Activated CD8-positive, alpha-beta T cell treated with anti-CD3 and anti-CD28 coated beads, Interleukin-2, amount 10 ng/mL, durations not matched to agents 7 days and 5 days (primary cell): Measurements from ENCODE around the gene SLC2A13. TPM values are rescaled to one million over a fixed set of nuclear protein-coding genes. Genes with fewer than 3 reads are reported as not detected.
"Not testable (repeated sequence)": the region's sequence is repeated elsewhere in the genome, so short reads cannot be mapped to it uniquely, and the experiment has no call there.

Experiments
- ATAC-seq: fragments of 150-1000 bp; cut with Tn5 transposase; one replicate; pipeline ENCODE4 v1.10.0; 2021; ENCODE audit warnings: moderate library complexity
- CTCF ChIA-PET: fragments of 350-600 bp; sonication (Branson Sonifier 250); formaldehyde crosslinking; loops from one replicate; lab custom pipeline; 2021; ENCODE audit warnings: antibody characterized with exemption; lab: Charles Lee
- POLR2A ChIA-PET: fragments of 350-600 bp; sonication (Branson Sonifier 250); formaldehyde crosslinking; loops from one replicate; lab custom pipeline; 2021; ENCODE audit warnings: antibody characterized with exemption; lab: Charles Lee
- DNase-seq: peaks from one replicate; pipeline ENCODE4 v3.0.0-alpha.2; 2020
- H3K27ac Mint-ChIP-seq: one replicate; pipeline ENCODE4 v1.8.0; 2021; ENCODE audit warnings: mild to moderate bottlenecking, mixed read lengths
- H3K27me3 Mint-ChIP-seq: one replicate; pipeline ENCODE4 v1.8.0; 2021; ENCODE audit warnings: low read depth, mixed read lengths
- H3K36me3 Mint-ChIP-seq: one replicate; pipeline ENCODE4 v1.8.0; 2021; ENCODE audit warnings: low read depth, mixed read lengths
- H3K4me1 Mint-ChIP-seq: one replicate; pipeline ENCODE4 v1.8.0; 2021; ENCODE audit warnings: low read depth, mixed read lengths
- H3K4me3 Mint-ChIP-seq: one replicate; pipeline ENCODE4 v1.8.0; 2021; ENCODE audit warnings: mild to moderate bottlenecking, mixed read lengths
- H3K9me3 Mint-ChIP-seq: one replicate; pipeline ENCODE4 v1.8.0; 2022; ENCODE audit warnings: mixed read lengths; ENCODE audit not compliant: insufficient read depth
- total RNA-seq, 2 experiments: library from RNA; stranded (reverse); gene quantifications; one replicate each; pipeline ENCODE4 v1.2.3, GENCODE V29; 2021

Gene SLC2A13
- total RNA-seq, 2 experiments from 2014 or later: 5.2 to 5.4 TPM

DNA sequence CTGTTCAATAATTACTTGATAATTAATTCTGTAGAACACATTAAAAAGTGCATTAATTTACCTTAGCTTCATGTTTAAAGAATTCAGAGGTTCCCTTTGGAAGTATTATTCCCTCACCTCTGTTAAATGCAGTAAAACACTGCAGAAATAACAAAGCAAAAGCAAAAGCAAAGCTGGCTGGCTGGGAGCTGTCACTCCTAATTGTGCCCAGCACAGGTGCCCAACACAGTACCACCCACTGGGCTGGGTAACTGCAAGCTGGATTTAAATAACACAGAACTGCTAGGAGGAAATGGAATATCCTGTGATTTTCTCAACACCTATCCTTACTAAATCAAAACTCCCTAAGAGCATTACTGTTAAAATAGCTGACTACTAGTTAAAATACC, 72.6 kb downstream of the SLC2A13 start:
- Mint-ChIP-seq H3K4me1 (no peaks in the 10 kb centered on the region), H3K27ac (no peak overlapping the region), H3K36me3 (no peaks in the 10 kb centered on the region), H3K4me3 (no peak overlapping the region), H3K27me3 (no peaks in the 10 kb centered on the region), H3K9me3 (no peaks in the 10 kb centered on the region)
- CTCF ChIA-PET: interaction anchor here (0.6 to 1.4 kb wide), 6 partner anchors 9 to 784 kb away, joined by 3 to 4 read pairs (median 3); no protein-coding TSS in a partner anchor
- no peak for DNase-seq
- no peak for ATAC-seq
- POLR2A ChIA-PET: no interaction called here

DNA sequence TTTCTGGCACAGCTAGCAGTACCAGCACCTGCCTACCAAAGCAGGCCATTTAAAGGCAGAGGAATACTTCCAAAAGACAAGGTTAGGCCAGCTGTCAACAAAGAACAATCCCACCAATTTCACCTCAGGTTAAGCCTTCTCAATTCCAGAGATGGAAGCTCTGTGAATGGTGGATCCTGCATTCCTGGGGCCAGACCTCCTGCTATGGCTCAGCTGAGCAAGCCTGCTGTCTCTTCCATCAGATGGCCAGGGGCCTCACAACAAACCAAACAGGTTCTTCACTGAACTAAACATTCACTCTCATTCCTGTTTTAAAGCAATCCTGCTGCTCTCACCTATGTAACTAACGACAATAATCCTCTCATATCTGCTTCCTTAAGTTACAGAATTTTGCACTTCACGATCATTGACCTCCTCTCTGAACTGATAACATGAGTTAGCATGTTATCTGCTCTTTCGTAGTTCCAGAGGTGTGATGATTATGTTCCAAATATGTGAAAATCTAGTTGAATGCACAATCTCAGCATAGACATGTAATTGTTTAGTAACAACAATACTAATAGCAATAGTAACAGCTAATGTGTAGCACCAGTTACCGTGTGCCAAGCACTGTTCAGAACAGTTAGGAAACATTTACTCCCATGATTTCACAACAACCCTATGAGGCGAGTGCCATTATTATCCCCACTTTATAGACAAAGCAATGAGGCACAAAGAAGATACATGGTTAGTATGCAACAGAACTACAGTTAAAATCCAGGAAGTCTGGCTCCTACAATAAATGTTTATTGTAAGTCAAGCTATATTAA, 73.2 kb downstream of the SLC2A13 start:
- no peaks in the 10 kb centered on the region for H3K4me1 Mint-ChIP-seq
- H3K4me3 Mint-ChIP-seq: no peak overlapping the region
- ChIA-PET CTCF (interaction anchor here (0.6 to 1.4 kb wide), 4 partner anchors 9 to 785 kb away, joined by 3 to 4 read pairs (median 3); no protein-coding TSS in a partner anchor), POLR2A (no interaction called here)
- no peaks in the 10 kb centered on the region for H3K27me3 Mint-ChIP-seq
- no peaks in the 10 kb centered on the region for H3K9me3 Mint-ChIP-seq
- DNase-seq: no peak
- H3K27ac Mint-ChIP-seq: no peak overlapping the region
- no peaks in the 10 kb centered on the region for H3K36me3 Mint-ChIP-seq
- no peak for ATAC-seq

DNA sequence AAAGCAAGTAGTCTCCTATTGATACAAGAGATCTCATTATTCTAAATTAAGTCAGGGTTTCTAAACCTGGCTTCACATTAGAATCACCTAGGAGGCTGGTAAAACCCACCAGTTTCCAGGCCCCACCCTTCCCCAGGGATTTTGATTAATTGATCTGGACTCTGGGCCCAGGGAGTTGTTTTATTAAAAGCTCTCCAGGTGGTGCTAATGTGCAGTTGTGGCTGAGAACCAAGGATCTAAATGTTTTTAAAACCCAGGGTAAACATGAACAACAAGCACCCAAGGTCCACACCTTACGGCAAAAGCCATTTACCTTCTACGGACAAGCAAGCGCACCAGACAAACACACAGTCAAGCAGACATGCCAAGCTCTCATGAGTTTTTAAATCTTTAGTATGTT, 73.9 kb downstream of the SLC2A13 start:
- ChIA-PET CTCF (no interaction called here), POLR2A (no interaction called here)
- Mint-ChIP-seq H3K9me3 (no peaks in the 10 kb centered on the region), H3K36me3 (peaks cover 3% of the 10 kb centered on the region), H3K4me3 (no peak overlapping the region), H3K4me1 (no peaks in the 10 kb centered on the region), H3K27me3 (no peaks in the 10 kb centered on the region), H3K27ac (no peak overlapping the region)
- DNase-seq (no peak), ATAC-seq (no peak)

DNA sequence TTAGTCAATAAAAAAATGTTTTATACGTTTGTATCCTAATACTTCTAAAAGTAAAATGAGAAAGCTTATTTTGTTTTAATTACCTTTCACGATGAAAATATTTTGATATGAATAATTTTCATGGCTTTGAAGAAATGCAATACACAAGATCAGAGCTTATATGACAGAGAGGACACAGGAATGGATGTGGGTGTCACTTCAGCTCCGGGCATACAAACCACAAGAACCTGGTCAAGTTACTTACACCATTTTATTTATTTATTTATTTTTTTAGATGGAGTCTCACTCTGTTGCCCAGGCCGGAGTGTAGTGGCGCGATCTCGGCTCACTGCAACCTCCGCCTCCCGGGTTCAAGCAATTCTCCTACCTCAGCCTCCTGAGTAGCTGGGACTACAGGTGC, 74.9 kb downstream of the SLC2A13 start:
- H3K4me3 Mint-ChIP-seq, H3K27me3 Mint-ChIP-seq, ATAC-seq, H3K9me3 Mint-ChIP-seq, H3K36me3 Mint-ChIP-seq, H3K4me1 Mint-ChIP-seq, POLR2A ChIA-PET, DNase-seq, H3K27ac Mint-ChIP-seq: not testable (repeated sequence)
- CTCF ChIA-PET: interaction anchor here (1.0 kb wide), 1 partner anchor 40 kb away, joined by 4 read pairs; no protein-coding TSS in a partner anchor

DNA sequence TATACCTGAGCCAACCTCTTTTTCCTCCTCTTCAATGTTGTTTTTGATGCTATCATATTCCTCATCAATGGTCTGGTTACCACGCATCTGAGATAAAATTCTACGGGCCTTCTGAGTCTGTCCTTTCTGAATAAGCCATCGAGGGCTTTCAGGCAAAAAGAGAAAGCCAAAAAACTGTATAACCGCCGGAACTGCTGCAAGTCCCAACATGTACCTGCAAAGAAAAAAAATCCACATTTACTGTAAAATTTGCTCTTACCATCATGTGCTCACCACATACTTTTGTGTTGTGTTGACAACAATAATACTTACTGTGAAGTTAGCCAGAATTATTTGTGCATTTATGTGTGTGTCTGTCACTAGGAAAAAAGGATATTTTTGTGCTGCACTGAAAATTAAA, 77.6 kb downstream of the SLC2A13 start:
- H3K4me1 Mint-ChIP-seq: peaks cover 3% of the 10 kb centered on the region
- ChIA-PET POLR2A (no interaction called here), CTCF (interaction anchor here (3.1 kb wide), 1 partner anchor 17 kb away, joined by 12 read pairs; no protein-coding TSS in a partner anchor)
- peaks cover 3% of the 10 kb centered on the region for H3K36me3 Mint-ChIP-seq
- ATAC-seq (no peak), DNase-seq (no peak)
- H3K9me3 Mint-ChIP-seq: no peaks in the 10 kb centered on the region
- no peaks in the 10 kb centered on the region for H3K27me3 Mint-ChIP-seq
- no peak overlapping the region for H3K4me3 Mint-ChIP-seq
- H3K27ac Mint-ChIP-seq: no peak overlapping the region

DNA sequence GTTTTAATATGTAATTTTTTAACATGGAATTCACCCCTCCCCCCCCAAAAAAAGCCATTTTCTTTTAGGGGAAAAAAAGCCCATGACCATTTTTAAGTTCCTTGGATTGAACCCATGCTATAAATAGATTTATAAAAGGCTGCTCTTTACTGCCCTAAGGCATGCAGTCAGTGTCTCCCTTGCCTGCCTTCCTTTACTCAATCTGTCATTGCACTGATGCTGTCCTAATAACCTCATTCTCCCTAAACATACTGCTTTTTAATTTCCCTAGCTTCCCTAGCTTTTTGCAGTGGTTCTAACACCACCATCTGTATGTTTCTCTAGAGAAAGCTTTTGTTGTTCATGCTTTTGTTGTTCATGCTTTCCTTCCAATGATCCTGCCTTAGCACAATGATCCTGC, 83.0 kb downstream of the SLC2A13 start:
- H3K36me3 Mint-ChIP-seq: peaks cover 3% of the 10 kb centered on the region
- no peaks in the 10 kb centered on the region for H3K27me3 Mint-ChIP-seq
- ChIA-PET CTCF (interaction anchor here (5.3 kb wide), 1 partner anchor 12 kb away, joined by 24 read pairs; no protein-coding TSS in a partner anchor), POLR2A (no interaction called here)
- no peak overlapping the region for H3K27ac Mint-ChIP-seq
- ATAC-seq (no peak), DNase-seq (no peak)
- H3K4me1 Mint-ChIP-seq: peaks cover 3% of the 10 kb centered on the region
- H3K4me3 Mint-ChIP-seq: no peak overlapping the region
- H3K9me3 Mint-ChIP-seq: no peaks in the 10 kb centered on the region

DNA sequence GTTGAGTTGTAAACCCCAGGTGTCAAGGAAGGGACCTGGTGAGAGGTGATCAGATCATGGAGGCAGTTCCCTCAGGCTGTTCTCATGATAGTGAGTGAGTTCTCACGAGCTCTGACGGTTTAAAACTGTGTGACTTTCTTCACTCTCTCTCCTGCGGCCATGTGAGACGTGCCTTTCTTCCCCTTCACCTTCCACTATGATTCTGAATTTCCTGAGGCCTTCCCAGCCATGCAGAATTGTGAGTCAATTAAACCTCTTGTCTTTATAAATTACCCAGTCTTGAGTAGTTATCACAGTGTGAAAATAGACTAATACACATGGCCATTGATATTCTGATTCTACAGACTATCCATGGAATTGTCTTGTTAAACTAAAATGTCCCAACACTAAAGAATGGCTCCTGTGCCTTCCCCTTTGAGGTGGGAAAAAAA, 85.6 kb downstream of the SLC2A13 start:
- ChIA-PET CTCF (interaction anchor here (5.3 kb wide), 1 partner anchor 9 kb away, joined by 24 read pairs; no protein-coding TSS in a partner anchor), POLR2A (no interaction called here)
- Mint-ChIP-seq H3K27me3 (no peaks in the 10 kb centered on the region), H3K4me1 (peaks cover 8% of the 10 kb centered on the region), H3K9me3 (no peaks in the 10 kb centered on the region), H3K36me3 (no peaks in the 10 kb centered on the region), H3K4me3 (no peak overlapping the region), H3K27ac (no peak overlapping the region)
- ATAC-seq (no peak), DNase-seq (no peak)

DNA sequence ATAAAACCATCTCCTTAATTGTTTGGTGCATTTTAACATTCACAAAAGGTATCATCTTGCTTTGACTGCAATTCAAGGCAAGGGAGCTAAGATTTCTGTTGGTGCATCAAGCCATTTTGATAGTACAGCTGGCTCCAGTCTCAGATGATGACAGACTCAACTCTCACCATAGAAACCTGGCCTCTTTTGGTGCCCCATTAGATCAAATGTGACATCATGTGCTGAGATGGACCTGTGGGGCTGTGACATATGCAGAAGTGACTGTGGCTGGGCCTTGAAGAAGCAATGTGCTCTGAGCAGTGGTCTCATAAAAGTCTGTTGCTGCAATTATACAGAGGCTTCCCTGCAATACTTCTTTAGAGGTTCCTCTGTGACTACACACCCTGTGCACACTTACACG, 88.4 kb downstream of the SLC2A13 start:
- peaks cover 13% of the 10 kb centered on the region for H3K4me1 Mint-ChIP-seq
- ATAC-seq (no peak), DNase-seq (no peak)
- ChIA-PET POLR2A (no interaction called here), CTCF (no interaction called here)
- H3K27me3 Mint-ChIP-seq: no peaks in the 10 kb centered on the region
- H3K4me3 Mint-ChIP-seq: no peak overlapping the region
- H3K27ac Mint-ChIP-seq: no peak overlapping the region
- H3K9me3 Mint-ChIP-seq: no peaks in the 10 kb centered on the region
- no peaks in the 10 kb centered on the region for H3K36me3 Mint-ChIP-seq

DNA sequence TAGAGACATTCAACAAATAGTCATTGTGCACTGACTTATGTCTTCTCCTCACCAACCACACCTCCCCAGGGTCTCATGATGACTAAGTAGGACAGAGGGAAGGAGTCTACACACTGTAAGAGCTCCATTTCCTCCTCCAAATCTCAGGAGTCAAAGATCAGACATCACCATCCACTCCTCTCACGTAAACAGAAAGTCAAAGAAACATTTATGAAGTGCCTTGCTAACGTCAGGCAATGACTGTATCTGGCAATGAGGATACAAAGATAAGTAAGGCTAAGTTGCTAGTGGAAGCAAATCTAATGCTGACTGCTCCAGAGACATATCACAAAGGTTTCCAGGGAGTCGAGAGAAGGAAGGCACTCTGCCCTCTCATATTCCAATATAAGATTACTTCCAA, 88.9 kb downstream of the SLC2A13 start:
- no peak for ATAC-seq
- Mint-ChIP-seq H3K27ac (no peak overlapping the region), H3K27me3 (no peaks in the 10 kb centered on the region), H3K9me3 (no peaks in the 10 kb centered on the region), H3K4me3 (no peak overlapping the region), H3K36me3 (no peaks in the 10 kb centered on the region), H3K4me1 (peaks cover 13% of the 10 kb centered on the region)
- ChIA-PET POLR2A (no interaction called here), CTCF (interaction anchor here (1.5 kb wide), 1 partner anchor 90 kb away, joined by 5 read pairs; the partner anchor contains the start of gene SLC2A13)
- no peak for DNase-seq

DNA sequence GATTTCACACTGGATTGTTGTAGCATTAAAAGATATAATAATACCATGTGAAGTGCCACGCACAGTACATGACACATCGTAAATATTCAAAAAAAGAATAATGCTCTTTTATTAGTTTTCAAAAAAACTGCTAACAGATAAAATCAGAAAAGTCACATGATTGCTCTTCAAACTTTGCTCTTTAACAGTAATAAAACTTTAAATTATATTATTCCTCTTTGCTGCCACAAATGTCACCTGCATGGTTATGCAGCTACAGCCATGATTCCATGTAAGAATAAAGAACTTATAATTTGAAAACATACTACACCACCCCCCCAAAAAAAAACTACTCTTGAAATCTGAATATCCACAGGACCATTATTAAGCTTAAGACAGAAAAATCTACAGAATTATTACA, 90.0 kb downstream of the SLC2A13 start:
- ChIA-PET POLR2A (no interaction called here), CTCF (interaction anchor here (1.5 kb wide), 1 partner anchor 91 kb away, joined by 5 read pairs; the partner anchor contains the start of gene SLC2A13)
- Mint-ChIP-seq H3K27ac (no peak overlapping the region), H3K4me1 (peaks cover 23% of the 10 kb centered on the region), H3K4me3 (no peak overlapping the region), H3K27me3 (no peaks in the 10 kb centered on the region), H3K9me3 (no peaks in the 10 kb centered on the region), H3K36me3 (no peaks in the 10 kb centered on the region)
- ATAC-seq: no peak
- DNase-seq: no peak

DNA sequence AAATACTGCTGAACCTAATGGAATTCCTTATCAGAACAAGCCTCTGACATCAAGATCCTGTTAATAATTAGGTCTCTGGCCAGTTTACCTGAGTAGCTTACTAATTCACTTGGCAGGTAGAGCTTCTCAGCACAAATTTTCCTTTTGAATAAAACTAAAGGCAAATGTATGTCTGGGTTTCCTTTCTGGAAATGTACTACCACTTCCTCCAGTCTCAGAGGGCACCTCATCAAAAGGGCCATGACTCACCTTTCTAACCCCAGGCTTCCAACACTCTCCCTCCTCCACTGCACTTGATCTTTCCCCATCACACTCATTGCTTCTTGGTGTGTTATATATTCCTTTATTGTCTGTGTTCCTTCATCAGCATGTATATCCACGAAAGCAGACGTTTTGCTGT, 90.5 kb downstream of the SLC2A13 start:
- Mint-ChIP-seq H3K4me1 (peaks cover 26% of the 10 kb centered on the region), H3K27me3 (no peaks in the 10 kb centered on the region), H3K9me3 (no peaks in the 10 kb centered on the region), H3K27ac (no peak overlapping the region), H3K36me3 (no peaks in the 10 kb centered on the region), H3K4me3 (no peak overlapping the region)
- DNase-seq (no peak), ATAC-seq (peak; percentile 47)
- ChIA-PET POLR2A (no interaction called here), CTCF (interaction anchor here (1.5 kb wide), 1 partner anchor 91 kb away, joined by 5 read pairs; the partner anchor contains the start of gene SLC2A13)

DNA sequence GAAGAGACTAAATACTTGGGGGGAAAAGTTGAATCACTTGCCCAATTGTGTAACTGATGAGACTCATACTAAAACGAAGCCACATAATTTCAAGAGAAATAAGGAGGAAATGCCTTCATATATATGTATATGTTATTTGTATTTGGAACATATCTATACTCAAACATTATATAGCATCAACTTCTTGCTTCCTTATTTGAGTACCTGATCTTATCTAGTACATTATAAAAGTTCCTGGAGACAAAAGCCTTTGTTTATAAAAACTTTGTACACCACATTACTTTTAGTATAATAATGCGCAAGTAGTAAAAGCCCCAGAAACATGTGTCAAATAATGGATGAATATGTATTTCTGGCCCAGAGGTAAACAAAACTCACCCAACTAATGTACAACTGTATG, 92.0 kb downstream of the SLC2A13 start:
- Mint-ChIP-seq H3K27ac (no peak overlapping the region), H3K4me3 (no peak overlapping the region), H3K27me3 (no peaks in the 10 kb centered on the region), H3K9me3 (no peaks in the 10 kb centered on the region), H3K4me1 (peaks cover 26% of the 10 kb centered on the region), H3K36me3 (no peaks in the 10 kb centered on the region)
- DNase-seq (no peak), ATAC-seq (no peak)
- POLR2A ChIA-PET: no interaction called here
- CTCF ChIA-PET: interaction anchor here (7.1 kb wide), 1 partner anchor 92 kb away, joined by 121 read pairs; the partner anchor contains the start of gene SLC2A13
